Keratinocyte (primary cell): ENCODE results near the gene CELSR1. TPM values are rescaled to one million over a fixed set of nuclear protein-coding genes. Genes with fewer than 3 reads are reported as not detected.
A peak's percentile ranks its signal among the peaks of the same experiment; 100 is the strongest.

Experiments used
- DNase-seq: peaks from one replicate; pipeline ENCODE4 v3.0.0-alpha.2; 2011; ENCODE audit warnings: low read depth, missing footprints, low spot score
- FAIRE-seq: peaks from 2 replicates; lab custom pipeline; 2011; peaks lifted over from hg19 to GRCh38; lab: Jason Lieb, UNC
- H2AFZ ChIP-seq: 2 replicates; pipeline ENCODE4 v1.6.0; 2012; ENCODE audit warnings: low read length, control low read depth, inconsistent platforms; ENCODE audit not compliant: control insufficient read depth
- H3K27ac ChIP-seq: 2 replicates; pipeline ENCODE4 v1.5.1; 2011; ENCODE audit warnings: low read length; ENCODE audit not compliant: control insufficient read depth, insufficient read depth
- H3K27me3 ChIP-seq: 3 replicates; pipeline ENCODE4 v1.6.0; 2011; ENCODE audit warnings: low read length; ENCODE audit not compliant: control insufficient read depth, insufficient read depth; ENCODE audit errors: extremely low read depth
- H3K36me3 ChIP-seq, 2 experiments: 2 replicates in 1 of 2; 3 replicates in 1 of 2; pipeline ENCODE4 v1.5.1; 2011; ENCODE audit warnings: low read length in 2 of 2, mild to moderate bottlenecking in 1 of 2; ENCODE audit not compliant: control insufficient read depth in 2 of 2, insufficient read depth in 2 of 2; ENCODE audit errors: extremely low read depth in 1 of 2
- H3K4me1 ChIP-seq: 3 replicates; pipeline ENCODE4 v1.5.1; 2011; ENCODE audit warnings: low read length; ENCODE audit not compliant: control insufficient read depth, insufficient read depth; ENCODE audit errors: extremely low read depth
- H3K4me2 ChIP-seq: 3 replicates; pipeline ENCODE4 v1.6.0; 2011; ENCODE audit warnings: low read depth, low read length; ENCODE audit not compliant: control insufficient read depth, insufficient read depth; ENCODE audit errors: extremely low read depth
- H3K4me3 ChIP-seq, 3 experiments: fragments of 200-600 bp in 1 of 3; sonication (generic) in 1 of 3; 2 replicates in 2 of 3; 3 replicates in 1 of 3; pipeline ENCODE4 v1.5.1; 2011 to 2016; ENCODE audit warnings: low read length in 3 of 3, mild to moderate bottlenecking in 3 of 3, control low read depth in 2 of 3, inconsistent platforms in 1 of 3, low read depth in 1 of 3, mixed read lengths in 1 of 3, mixed run types in 1 of 3, moderate library complexity in 1 of 3; ENCODE audit not compliant: control insufficient read depth in 2 of 3, insufficient read depth in 2 of 3; ENCODE audit errors: extremely low read depth in 1 of 3
- H3K79me2 ChIP-seq: 2 replicates; pipeline ENCODE4 v1.6.0; 2012; ENCODE audit warnings: low read length; ENCODE audit not compliant: control insufficient read depth, insufficient read depth
- H3K9ac ChIP-seq: 3 replicates; pipeline ENCODE4 v1.6.0; 2011; ENCODE audit warnings: low read length; ENCODE audit not compliant: control insufficient read depth, insufficient read depth; ENCODE audit errors: extremely low read depth
- H3K9me1 ChIP-seq: 3 replicates; pipeline ENCODE4 v1.6.0; 2011; ENCODE audit warnings: low read length; ENCODE audit not compliant: control insufficient read depth, insufficient read depth; ENCODE audit errors: extremely low read depth
- H3K9me3 ChIP-seq: 2 replicates; pipeline ENCODE4 v1.5.1; 2012; ENCODE audit warnings: low read depth, low read length; ENCODE audit not compliant: control insufficient read depth
- H4K20me1 ChIP-seq: 3 replicates; pipeline ENCODE4 v1.6.0; 2011; ENCODE audit warnings: low read length; ENCODE audit not compliant: control insufficient read depth, insufficient read depth; ENCODE audit errors: extremely low read depth
- EZH2 ChIP-seq: IDR thresholded peaks from one replicate; pipeline ENCODE4 v1.6.1; 2012; ENCODE audit warnings: inconsistent platforms, mild to moderate bottlenecking, low read length, moderate library complexity
- dilution Hi-C: fragments of 300-500 bp; cut with MboI; formaldehyde crosslinking; loops from one replicate; pipeline ENCODE4 v1.7.0; 2020; ENCODE audit warnings: low sequenced_read_pairs; ENCODE audit not compliant: extremely low pct_ligation_motif_present
- polyA plus RNA-seq, 5 experiments: library from polyadenylated mRNA; depleted of rRNA in 3 of 5; stranded (reverse) in 3 of 5; stranded (forward) in 1 of 5; unstranded in 1 of 5; fragments of >200 nt; gene quantifications; 1 replicate in 1 of 5; 2 replicates in 3 of 5; 3 replicates in 1 of 5; pipeline versions ENCODE4 v1.2.1 to v1.2.3, GENCODE V29; 2011 to 2012; ENCODE audit warnings: missing spikeins in 2 of 5, low read depth in 1 of 5, low replicate concordance in 1 of 5
- TF ChIP-seq, protein P1 (sequence below), 3 experiments: IDR thresholded peaks in 1 of 3; conservative IDR thresholded peaks in 1 of 3; optimal IDR thresholded peaks in 1 of 3; 2 replicates in 2 of 3; 3 replicates in 1 of 3; pipeline versions ENCODE3 to v1.5.1; 2011; ENCODE audit warnings: low read length in 3 of 3, mild to moderate bottlenecking in 3 of 3, moderate library complexity in 2 of 3, control low read depth in 1 of 3, inconsistent platforms in 1 of 3; ENCODE audit not compliant: insufficient read depth in 2 of 3; ENCODE audit errors: extremely low read depth in 1 of 3

The CELSR1 gene
- polyA plus RNA-seq, 1 donor (not counting 4 experiments of a cell fraction or from before 2014, with no cell fraction given): 16.1 TPM

DNA sequence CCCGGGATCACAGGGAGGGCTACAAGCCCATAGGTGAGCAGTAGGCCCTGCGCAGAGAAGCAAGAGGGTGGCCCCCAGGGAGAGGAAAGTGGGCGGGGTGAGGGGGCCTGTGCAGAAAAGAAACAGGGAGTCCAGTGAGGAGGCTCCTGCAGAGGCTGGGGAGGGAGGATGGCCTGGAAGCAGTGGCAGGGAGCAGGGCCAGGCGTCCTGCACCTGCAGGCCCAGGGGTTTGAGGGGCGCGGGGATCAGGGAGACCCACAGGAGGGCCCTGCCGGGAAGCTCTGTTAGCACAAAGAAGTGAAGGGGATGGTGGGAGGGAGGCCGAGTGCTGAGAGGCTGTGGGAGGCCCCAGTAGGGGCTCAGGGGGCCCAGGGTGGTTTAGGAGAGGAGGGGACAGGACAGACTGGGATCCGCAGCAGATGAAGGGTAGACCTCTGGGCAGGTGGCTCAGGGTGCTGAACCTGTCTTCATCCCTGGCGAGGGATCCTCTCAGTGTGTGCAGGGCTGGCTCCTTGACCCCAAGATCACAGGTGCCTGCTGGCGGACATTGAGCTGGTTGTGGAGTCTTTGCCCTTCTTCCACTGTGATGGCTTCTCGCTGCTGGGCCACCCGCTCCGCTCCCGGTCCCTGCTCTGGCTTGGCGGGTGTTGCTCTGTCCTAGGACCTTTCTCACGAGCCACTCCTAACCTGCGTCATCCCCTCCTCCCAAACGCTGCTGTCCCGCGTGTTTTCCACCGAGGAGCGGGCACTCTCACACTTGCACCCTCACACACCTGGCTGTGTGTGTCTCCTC, 31.8 kb upstream of the CELSR1 start:
- dilution Hi-C loops: no loop called here
- H3K79me2 ChIP-seq: no peaks in the 10 kb centered on the region
- DNase-seq (no peak), FAIRE-seq (no peak)
- H3K9ac ChIP-seq: no peak overlapping the region
- H3K27ac ChIP-seq: no peak overlapping the region
- TF ChIP-seq, protein P1, sequence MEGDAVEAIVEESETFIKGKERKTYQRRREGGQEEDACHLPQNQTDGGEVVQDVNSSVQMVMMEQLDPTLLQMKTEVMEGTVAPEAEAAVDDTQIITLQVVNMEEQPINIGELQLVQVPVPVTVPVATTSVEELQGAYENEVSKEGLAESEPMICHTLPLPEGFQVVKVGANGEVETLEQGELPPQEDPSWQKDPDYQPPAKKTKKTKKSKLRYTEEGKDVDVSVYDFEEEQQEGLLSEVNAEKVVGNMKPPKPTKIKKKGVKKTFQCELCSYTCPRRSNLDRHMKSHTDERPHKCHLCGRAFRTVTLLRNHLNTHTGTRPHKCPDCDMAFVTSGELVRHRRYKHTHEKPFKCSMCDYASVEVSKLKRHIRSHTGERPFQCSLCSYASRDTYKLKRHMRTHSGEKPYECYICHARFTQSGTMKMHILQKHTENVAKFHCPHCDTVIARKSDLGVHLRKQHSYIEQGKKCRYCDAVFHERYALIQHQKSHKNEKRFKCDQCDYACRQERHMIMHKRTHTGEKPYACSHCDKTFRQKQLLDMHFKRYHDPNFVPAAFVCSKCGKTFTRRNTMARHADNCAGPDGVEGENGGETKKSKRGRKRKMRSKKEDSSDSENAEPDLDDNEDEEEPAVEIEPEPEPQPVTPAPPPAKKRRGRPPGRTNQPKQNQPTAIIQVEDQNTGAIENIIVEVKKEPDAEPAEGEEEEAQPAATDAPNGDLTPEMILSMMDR (optimal IDR thresholded peaks at IDR 0.05 in 1 of 3, IDR thresholded peaks at IDR 0.05 in 1 of 3, conservative IDR thresholded peaks at IDR 0.05 in 1 of 3; ENCODE audit: extremely low read depth in 1 of 3, insufficient read depth in 2 of 3, low read length in 3 of 3): no peak
- TF ChIP-seq EZH2: no peak
- H3K27me3 ChIP-seq: no peaks in the 10 kb centered on the region
- H3K9me3 ChIP-seq: peaks cover 4% of the 10 kb centered on the region
- no peaks in the 10 kb centered on the region for H3K4me1 ChIP-seq
- H3K4me3 ChIP-seq: no peak overlapping the region
- no peak overlapping the region for H3K4me2 ChIP-seq
- H3K36me3 ChIP-seq: no peaks in the 10 kb centered on the region
- no peaks in the 10 kb centered on the region for H3K9me1 ChIP-seq
- no peaks in the 10 kb centered on the region for H4K20me1 ChIP-seq
- H2AFZ ChIP-seq: no peak overlapping the region

DNA sequence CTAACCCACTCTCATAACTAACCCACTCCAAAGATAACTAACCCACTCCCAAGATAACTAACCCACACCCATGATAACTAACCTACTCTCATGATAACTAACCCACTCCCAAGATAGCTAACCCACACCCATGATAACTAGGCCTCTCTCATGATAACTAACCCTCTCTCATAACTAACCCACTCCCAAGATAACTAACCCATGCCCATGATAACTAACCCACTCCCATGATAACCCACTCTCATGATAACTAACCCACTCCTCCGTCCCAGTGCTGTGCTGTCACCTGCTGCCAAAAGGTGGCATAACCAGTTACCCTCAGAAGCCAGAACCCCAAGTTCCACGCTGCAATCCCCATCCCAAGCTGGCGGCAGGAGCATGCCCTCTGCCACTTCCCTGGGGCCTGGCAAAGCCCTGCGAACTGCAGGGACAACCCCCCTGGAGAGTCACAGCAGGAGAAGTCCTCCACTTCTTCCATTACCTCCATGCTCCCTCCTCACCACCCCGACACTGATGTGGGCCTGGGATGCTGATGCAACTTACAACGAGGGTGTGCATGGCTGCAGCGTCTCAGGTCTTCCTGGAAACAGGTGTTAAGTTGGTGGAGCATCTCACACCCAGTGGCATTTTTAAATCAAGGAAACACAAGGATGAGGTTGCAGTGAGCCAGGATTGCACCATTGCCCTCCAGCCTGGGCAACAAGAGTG, 30.8 kb upstream of the CELSR1 start:
- H3K9ac ChIP-seq: no peak overlapping the region
- peaks cover 9% of the 10 kb centered on the region for H3K4me1 ChIP-seq
- no peak overlapping the region for H3K4me2 ChIP-seq
- H3K9me1 ChIP-seq: no peaks in the 10 kb centered on the region
- dilution Hi-C loops: no loop called here
- DNase-seq (no peak), FAIRE-seq (no peak)
- H3K79me2 ChIP-seq: no peaks in the 10 kb centered on the region
- H3K36me3 ChIP-seq: no peaks in the 10 kb centered on the region
- H3K27me3 ChIP-seq: no peaks in the 10 kb centered on the region
- TF ChIP-seq EZH2: no peak
- TF ChIP-seq, protein P1 (optimal IDR thresholded peaks at IDR 0.05 in 1 of 3, IDR thresholded peaks at IDR 0.05 in 1 of 3, conservative IDR thresholded peaks at IDR 0.05 in 1 of 3; ENCODE audit: extremely low read depth in 1 of 3, insufficient read depth in 2 of 3, low read length in 3 of 3): peak in 2 of 3 experiments; percentile 31 to 54
- H4K20me1 ChIP-seq: no peaks in the 10 kb centered on the region
- H2AFZ ChIP-seq: no peak overlapping the region
- no peak overlapping the region for H3K27ac ChIP-seq
- no peak overlapping the region for H3K4me3 ChIP-seq
- H3K9me3 ChIP-seq: peaks cover 4% of the 10 kb centered on the region
